ENCODE results near the gene MAP4K2. TPM values are rescaled to one million over a fixed set of nuclear protein-coding genes. Genes with fewer than 3 reads are reported as not detected.

Gene MAP4K2
- total RNA-seq, 4 donors from 2014 or later: 10.2 to 49.1 (median 24.4) TPM

GRCh38 chr11:64777449-64778222, 25.4 kb downstream of the MAP4K2 start:
- peak; percentile 77 to 80 for DNase-seq
- no peaks in the 10 kb centered on the region for H3K9me3 ChIP-seq
- intact Hi-C loops (cut with DNase I; ENCODE audit: low total_unique reads): no loop called here
- H3K4me3 ChIP-seq: peak overlapping the region; percentile 88 to 89
- H3K27me3 ChIP-seq: no peaks in the 10 kb centered on the region
- no peak for TF ChIP-seq CTCF (IDR thresholded peaks at IDR 0.05)
- TF ChIP-seq POLR2A (IDR thresholded peaks at IDR 0.05): peak in 1 of 2 donors; percentile 5
- H3K4me1 ChIP-seq: peaks cover 7 to 14% of the 10 kb centered on the region in 2 donors
- peak overlapping the region; percentile 99 for H3K27ac ChIP-seq
- H3K36me3 ChIP-seq: no peaks in the 10 kb centered on the region

- intact Hi-C loops (cut with DNase I; ENCODE audit: low total_unique reads): no loop called here
- no peaks in the 10 kb centered on the region for H3K27me3 ChIP-seq
- no peak for DNase-seq
Observed at GRCh38 chr11:64776875-64777274, 26.1 kb downstream of the MAP4K2 start.

GRCh38 chr11:64776425-64776824, 26.6 kb downstream of the MAP4K2 start:
- TF ChIP-seq CTCF (IDR thresholded peaks at IDR 0.05) (no peak), POLR2A (IDR thresholded peaks at IDR 0.05) (no peak)
- Histone ChIP-seq H3K27ac (no peak overlapping the region), H3K36me3 (no peaks in the 10 kb centered on the region), H3K4me3 (peak overlapping the region in 1 of 2 donors; percentile 88), H3K27me3 (no peaks in the 10 kb centered on the region), H3K4me1 (peaks cover 7 to 14% of the 10 kb centered on the region in 2 donors), H3K9me3 (no peaks in the 10 kb centered on the region)
- no peak for DNase-seq
- intact Hi-C loops (cut with DNase I; ENCODE audit: low total_unique reads): no loop called here

More at GRCh38 chr11:64776875-64777274, 26.1 kb downstream of the MAP4K2 start:
- Histone ChIP-seq H3K9me3 (no peaks in the 10 kb centered on the region), H3K36me3 (no peaks in the 10 kb centered on the region), H3K4me1 (peaks cover 7 to 14% of the 10 kb centered on the region in 2 donors), H3K4me3 (peak overlapping the region; percentile 57 to 88), H3K27ac (peak overlapping the region; percentile 71 to 99)
- no peak for TF ChIP-seq POLR2A (IDR thresholded peaks at IDR 0.05)
- no peak for TF ChIP-seq CTCF (IDR thresholded peaks at IDR 0.05)

- H3K4me3 ChIP-seq: no peak overlapping the region
- peaks cover 7 to 14% of the 10 kb centered on the region in 2 donors for H3K4me1 ChIP-seq
- no peaks in the 10 kb centered on the region for H3K36me3 ChIP-seq
- TF ChIP-seq POLR2A (IDR thresholded peaks at IDR 0.05): no peak
- TF ChIP-seq CTCF (IDR thresholded peaks at IDR 0.05): no peak
- no peak for DNase-seq
- H3K27ac ChIP-seq: no peak overlapping the region
- no peaks in the 10 kb centered on the region for H3K27me3 ChIP-seq
- intact Hi-C loops (cut with DNase I; ENCODE audit: low total_unique reads): no loop called here
- H3K9me3 ChIP-seq: no peaks in the 10 kb centered on the region
Observed at GRCh38 chr11:64774144-64774543, 28.9 kb downstream of the MAP4K2 start.

GRCh38 chr11:64772303-64773018, 30.6 kb downstream of the MAP4K2 start:
- Histone ChIP-seq H3K4me3 (no peak overlapping the region), H3K4me1 (peaks cover 7 to 14% of the 10 kb centered on the region in 2 donors), H3K36me3 (no peaks in the 10 kb centered on the region), H3K27me3 (no peaks in the 10 kb centered on the region), H3K27ac (no peak overlapping the region), H3K9me3 (no peaks in the 10 kb centered on the region)
- intact Hi-C loops (cut with DNase I; ENCODE audit: low total_unique reads): no loop called here
- DNase-seq: no peak
- TF ChIP-seq CTCF (IDR thresholded peaks at IDR 0.05) (no peak), POLR2A (IDR thresholded peaks at IDR 0.05) (no peak)

Data from uterus (tissue), 4 donors.